ENCODE results near the gene SMIM9.

The SMIM9 gene

GRCh38 chrX:154813801-154814200, 20.7 kb downstream of the SMIM9 start:
- DNase-seq, result no peak

- DNase-seq, result no peak
Measured at GRCh38 chrX:154812341-154813101, 21.9 kb downstream of the SMIM9 start.

GRCh38 chrX:154809939-154810665, 24.4 kb downstream of the SMIM9 start:
- no peak for DNase-seq

GRCh38 chrX:154806837-154807501, 27.5 kb downstream of the SMIM9 start:
- DNase-seq, result no peak

- DNase-seq, result no peak
Measured at GRCh38 chrX:154805696-154806091, 28.8 kb downstream of the SMIM9 start.

GRCh38 chrX:154804957-154805695, 29.3 kb downstream of the SMIM9 start, which contains the start of gene MPP1:
Gene MPP1 (minus strand): TSS chrX:154805485. CDS start chrX:154805373, 112 bp downstream.
- DNase-seq, result peak; percentile 86

- DNase-seq, result no peak
Measured at GRCh38 chrX:154804261-154804956, 30.1 kb downstream of the SMIM9 start.

GRCh38 chrX:154802947-154803346, 31.5 kb downstream of the SMIM9 start:
- DNase-seq, result no peak

GRCh38 chrX:154800478-154801210, 33.8 kb downstream of the SMIM9 start:
- DNase-seq, result no peak

- DNase-seq, result peak; percentile 65
Measured at GRCh38 chrX:154799556-154800348, 34.7 kb downstream of the SMIM9 start.

GRCh38 chrX:154797006-154797405, 37.5 kb downstream of the SMIM9 start:
- no peak for DNase-seq

GRCh38 chrX:154795016-154795415, 39.4 kb downstream of the SMIM9 start:
- no peak for DNase-seq

GRCh38 chrX:154793084-154793795, 41.2 kb downstream of the SMIM9 start:
- DNase-seq, result no peak

- DNase-seq, result no peak
Measured at GRCh38 chrX:154791939-154792338, 42.5 kb downstream of the SMIM9 start.

- no peak for DNase-seq
Measured at GRCh38 chrX:154791467-154791866, 43.0 kb downstream of the SMIM9 start.

GRCh38 chrX:154785716-154786115, 48.7 kb downstream of the SMIM9 start:
- no peak for DNase-seq

GRCh38 chrX:154784149-154784995, 50.1 kb downstream of the SMIM9 start:
- DNase-seq, result no peak

GRCh38 chrX:154780968-154781367, 53.5 kb downstream of the SMIM9 start:
- DNase-seq, result no peak

GRCh38 chrX:154779261-154779660, 55.2 kb downstream of the SMIM9 start:
- no peak for DNase-seq
